Mucosa of gallbladder (tissue), 1 donor: Measurements from ENCODE around the gene RFTN1. TPM values are rescaled to one million over a fixed set of nuclear protein-coding genes. Genes with fewer than 3 reads are reported as not detected.

Source experiments
- DNase-seq: peaks from one replicate; pipeline ENCODE4 v3.0.0-alpha.2; 2020; ENCODE audit warnings: low spot score
- total RNA-seq: library from RNA; stranded (reverse); gene quantifications from one replicate; pipeline ENCODE4 v1.2.1, GENCODE V29; 2021
- donor health status: DM: no; HTN: no; CAD: no.

RFTN1 gene
- total RNA-seq, 1 donor from 2014 or later = 11.4 TPM

DNA sequence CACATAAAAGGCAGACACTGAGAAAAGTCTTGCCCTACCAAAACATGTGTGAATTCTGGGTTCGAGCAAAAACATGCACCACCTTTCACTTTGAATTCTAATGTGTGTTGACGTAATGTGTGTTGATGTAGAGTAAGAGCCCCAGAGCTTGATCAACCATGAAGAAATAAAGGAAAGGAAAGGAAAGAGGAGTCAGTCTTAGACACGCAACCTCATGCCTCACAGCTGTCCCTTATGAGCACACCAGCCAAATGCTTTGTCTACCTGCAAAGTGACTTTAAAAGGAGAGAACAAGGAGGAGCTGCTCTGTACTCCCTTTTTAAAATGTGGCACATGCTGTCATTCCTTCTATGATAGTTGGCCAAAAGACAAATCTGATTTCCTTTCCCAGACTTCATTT lies 80.8 kb downstream of the RFTN1 start:
- DNase-seq = no peak

DNA sequence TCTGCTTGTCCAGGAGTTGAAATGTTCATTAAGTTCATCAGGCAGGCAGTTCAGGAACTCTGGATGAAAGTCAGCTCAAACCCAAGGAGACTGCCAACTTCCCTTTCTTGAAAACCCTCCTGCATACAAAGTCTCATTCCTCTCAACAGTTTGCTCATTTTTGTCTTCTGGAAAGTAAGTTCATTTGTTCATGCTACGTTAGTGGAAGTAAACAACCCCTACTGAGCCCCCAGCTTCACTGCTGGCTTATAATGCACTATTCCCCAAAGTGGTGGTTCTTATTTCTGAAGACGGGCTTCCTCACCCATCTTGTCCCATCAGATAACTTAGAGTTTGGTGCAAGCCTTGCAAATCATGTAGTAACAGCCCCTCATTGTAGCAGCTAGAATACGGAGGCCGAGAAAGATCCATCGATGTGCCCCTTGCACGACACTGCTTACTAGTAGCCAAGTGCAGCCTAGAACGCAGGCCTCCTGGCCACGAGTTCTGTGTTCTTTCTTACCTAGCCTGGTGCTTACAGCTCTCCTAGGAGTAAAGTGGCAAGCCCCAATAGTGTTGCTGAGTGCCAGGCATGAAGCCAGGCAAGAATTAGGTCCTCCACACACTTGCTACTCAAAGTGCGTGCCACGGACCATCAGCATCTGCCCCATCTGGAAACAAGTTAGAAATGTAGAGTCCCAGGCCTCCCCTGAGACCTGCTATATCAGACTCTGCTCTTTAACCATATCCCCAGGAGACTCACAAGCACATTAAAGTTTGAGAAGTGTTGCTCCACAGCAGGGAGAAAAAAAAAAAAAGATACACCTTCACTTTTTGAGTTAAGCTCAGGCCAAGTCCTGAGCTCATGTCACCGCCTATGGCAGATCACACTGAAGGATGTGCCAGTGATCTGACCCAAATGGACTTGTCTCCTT lies 82.5 kb downstream of the RFTN1 start:
- no peak for DNase-seq

DNA sequence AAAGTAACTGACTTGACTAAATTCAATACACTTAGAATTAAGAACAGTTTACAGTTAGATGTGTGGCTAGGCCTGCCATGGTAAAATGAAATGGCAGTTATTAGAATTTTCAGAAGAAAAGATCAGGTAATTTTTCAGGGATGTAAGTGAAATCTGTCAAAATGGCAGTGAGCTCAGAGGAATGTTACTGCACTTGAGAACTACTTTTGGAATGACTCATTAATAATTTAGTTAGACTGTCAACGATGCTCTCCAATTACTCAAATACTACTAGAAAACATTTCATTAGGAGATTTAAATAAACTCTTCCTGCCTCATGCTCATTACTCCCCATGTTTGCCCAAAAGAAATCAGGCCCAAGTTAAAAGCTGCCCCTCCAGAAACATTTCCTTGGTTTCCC lies 84.4 kb downstream of the RFTN1 start:
- DNase-seq = no peak

DNA sequence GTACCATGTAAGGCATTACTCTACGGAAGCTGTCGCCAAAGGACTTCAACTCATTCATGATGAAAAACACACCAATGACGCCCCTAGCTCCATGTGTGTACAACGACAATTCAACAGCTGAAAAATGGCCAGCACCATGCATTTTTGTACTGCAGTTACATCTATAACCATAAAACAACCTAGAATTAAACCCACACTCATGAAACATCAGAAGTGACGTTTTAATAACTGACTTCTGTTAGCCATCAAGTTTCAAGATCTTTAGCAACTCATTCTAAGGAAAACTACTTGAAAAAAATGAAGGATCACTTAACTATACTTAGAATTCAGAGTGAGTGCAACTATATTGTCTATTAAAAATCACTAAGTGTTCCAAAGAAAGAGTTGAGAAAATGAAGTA lies 84.9 kb downstream of the RFTN1 start:
- DNase-seq = no peak

DNA sequence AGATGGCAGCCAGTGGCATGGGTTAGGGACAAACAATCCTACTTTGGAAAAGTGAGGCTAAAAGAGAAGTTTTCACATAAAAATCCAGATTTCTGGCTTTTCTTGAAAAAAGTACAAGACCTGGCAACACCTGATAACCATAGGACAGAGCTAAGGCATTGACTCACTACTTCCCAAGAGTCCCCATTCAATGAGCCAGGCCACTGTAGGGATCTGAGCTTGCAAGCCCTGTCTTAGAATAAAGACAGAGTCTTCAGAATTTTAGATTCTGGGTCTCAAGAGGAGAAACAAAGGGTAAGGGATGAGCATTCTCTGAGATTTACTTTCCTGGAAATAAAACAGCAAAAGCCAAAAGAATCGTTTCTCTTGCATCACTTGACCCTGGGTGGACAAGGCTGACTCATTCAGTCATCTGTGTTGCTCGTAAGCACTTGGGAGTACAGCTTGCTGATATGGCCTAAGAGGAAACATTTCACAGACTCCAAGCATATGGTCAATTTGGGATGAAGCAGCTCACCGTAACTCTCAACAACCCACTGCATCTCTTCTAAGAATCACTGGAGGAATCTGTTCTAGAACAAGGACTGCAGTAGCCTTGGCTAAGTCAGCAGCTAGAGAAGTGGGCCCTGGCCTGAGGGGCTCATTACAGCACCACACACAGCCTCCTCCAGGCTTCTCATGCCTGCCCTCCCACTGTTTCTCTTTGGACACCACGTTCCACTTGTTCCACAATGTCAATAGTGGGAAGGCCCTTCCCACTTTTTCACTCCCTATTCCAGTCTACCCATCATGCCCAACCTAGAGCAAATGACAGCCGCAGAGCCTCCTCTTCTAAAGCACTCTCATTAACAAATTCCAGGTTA lies 86.2 kb downstream of the RFTN1 start:
- DNase-seq = peak; percentile 40

DNA sequence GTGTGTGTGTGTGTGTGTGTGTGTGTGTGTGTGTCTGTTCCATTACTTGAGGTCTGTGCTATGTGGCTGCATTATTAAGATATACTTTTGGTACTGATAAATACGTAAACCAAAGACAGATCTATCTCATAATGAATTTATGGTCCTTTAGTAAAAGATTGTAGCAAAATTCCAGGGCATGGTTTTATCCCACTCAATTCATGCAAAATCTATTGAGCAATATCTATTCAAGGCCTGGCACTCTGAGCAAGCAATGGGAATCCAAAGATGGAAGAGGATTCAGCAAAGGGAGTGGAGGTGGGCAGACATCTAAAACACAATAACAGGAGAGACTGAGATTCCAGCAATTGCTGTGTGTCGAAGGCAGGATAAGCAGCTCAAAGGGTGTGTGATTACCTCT lies 86.8 kb downstream of the RFTN1 start:
- no peak for DNase-seq

DNA sequence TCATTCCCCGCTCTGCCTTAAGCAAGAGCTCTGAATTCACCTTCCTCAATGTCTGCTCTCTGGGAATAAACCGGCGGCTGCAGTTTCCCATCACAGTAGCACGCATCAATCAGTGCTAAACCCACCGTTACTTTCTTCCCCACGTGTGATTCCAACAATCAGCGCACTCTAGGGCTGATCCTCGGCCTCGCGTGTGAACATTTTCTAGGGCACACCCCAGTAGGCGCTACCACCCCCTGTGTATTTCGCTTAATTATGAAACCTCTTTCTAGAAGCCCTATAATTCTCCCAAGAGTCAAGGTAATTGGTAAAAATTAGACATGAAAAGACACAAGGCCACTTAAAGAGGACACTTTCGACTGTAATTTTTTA lies 87.5 kb downstream of the RFTN1 start:
- no peak for DNase-seq

DNA sequence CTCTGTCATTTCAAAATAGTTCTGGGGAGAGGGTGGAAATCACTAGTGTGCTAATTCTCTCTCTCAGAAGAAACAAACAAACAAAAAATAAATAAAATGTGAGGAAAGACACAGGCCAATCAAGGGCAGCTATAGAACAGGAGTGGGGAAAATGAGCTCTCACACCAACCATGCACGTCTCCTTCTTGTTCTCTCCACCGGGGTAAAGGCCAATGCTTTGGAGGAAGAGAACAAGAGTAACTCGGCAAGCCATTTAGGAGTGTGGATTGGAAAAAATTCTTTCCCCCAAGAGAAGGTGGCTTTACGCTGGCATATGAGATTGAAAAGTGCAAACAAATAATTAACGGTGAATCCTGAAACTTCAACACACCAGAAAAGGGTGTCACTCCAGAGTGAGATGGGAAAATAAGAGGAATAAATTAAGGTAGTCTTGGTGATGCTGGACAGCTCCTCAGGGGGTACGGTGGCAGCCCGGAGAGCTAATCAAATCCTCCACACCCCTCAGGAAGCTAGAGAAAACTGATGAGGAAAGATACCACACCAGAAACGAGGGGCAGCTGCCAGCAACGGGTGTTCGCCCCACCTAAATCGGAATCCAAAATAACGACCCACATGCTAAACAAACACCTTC lies 88.0 kb downstream of the RFTN1 start:
- no peak for DNase-seq

DNA sequence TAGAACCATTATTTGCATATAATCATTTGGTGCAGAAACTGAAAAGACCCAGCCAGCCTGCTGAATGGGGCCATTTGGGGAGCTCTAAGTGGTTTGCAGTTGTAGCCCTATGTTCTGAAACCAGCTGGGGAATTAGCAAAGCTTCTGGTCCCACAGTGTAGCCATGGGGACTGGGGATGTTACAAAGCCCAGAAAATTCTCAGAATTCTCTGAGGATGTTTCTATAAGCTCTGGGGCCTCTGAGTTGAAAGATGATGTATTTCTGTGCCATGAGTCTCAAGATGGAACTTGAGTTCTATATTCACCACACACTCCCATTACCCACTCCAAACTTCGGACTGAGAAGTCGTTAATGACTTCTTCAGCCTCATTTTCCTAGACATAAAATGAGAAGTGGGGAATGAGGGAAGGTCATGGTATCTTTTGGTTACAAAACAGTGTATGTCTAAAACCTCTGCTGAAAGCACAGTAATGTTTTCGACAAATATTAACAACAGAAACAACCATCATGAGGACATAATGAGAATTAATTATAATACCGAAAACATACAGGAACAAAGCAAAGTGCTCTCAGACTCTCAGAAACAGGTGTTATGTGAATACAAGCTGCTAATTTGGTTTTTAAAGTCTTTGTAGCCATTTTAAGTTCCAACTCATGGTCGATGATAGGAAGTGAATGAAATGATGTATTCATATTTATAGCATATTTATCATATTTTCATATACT lies 89.4 kb downstream of the RFTN1 start:
- DNase-seq = no peak

DNA sequence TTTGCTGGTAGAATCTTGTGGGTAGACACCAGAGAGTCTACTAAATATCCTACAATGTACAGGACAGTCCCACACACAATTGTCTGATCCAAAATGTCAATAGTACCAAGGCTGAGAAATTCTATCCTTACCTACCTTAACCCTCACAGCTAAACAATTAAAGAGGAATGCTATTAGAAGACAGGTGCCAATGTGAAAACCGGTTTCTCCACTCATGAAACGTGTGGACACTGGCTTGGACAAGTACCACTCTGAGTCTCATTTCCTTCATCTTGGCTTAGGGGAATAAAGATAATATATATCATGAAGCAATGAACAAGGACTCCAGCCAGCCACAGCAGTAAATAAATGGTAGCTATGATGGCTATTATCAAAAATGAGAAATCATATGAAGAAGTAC lies 90.2 kb downstream of the RFTN1 start:
- DNase-seq = no peak

DNA sequence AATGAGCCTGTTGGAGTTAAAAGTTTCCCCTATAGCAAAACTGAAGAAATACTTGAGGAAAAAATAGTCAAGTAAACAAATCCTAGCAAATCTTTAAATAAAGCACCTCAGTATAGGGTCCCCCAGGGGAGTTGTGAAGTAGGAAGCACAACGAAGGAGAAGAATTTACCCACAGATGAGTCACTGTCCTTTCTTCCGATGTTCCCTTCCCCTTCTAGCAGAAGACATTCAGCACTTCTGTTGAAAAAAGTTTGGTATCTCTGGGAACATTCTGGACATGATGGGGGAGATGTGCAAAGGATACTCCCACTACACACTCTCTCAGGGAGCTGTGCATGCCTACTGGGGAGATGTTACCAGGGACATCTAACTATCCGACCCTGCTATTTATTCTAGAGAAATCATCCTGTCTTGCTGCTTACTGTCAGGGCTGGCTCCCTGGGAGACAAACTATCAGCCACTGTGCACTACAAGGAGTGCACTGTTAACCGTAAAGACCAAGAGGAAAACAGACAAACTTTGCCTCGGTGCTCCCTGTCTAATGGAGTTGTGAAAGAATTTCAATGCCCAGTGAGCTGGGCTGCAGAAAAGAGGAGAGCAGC lies 93.8 kb downstream of the RFTN1 start:
- no peak for DNase-seq

DNA sequence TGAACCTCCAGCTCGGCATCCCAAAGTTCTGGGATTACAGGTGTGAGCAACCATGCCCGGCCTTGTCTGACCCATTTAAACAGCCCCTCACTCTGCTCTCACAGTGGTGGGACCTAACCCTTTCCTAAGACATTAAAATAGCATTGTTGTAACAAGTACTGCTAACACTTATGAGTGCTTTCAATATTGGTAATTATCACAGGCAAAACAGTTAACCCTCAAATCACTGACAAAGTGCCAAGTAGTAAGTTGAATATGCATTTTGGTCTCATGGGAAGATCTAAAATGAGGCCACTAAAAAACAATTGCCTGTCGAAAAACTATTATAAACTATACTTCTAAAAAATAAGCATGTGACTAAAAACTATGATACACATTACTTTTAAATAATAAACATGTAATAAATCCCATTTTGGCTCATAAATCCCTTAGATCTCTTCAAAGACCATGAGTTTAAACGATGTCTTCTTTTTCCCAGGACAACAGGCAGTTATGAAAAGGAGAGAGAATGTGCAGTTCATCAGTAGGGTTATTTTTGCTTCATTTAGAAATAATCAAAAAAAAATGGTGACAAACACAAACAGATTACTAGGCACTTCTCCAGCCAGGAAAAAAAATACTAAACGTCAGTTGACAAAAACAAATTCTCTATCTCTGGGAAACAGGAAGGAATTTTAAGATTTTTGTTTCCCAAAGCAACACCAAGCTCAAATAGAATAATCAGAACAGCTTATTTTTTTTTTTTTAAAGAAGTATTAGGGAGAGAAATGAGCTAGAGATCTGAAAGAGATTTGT lies 95.4 kb downstream of the RFTN1 start:
- no peak for DNase-seq

DNA sequence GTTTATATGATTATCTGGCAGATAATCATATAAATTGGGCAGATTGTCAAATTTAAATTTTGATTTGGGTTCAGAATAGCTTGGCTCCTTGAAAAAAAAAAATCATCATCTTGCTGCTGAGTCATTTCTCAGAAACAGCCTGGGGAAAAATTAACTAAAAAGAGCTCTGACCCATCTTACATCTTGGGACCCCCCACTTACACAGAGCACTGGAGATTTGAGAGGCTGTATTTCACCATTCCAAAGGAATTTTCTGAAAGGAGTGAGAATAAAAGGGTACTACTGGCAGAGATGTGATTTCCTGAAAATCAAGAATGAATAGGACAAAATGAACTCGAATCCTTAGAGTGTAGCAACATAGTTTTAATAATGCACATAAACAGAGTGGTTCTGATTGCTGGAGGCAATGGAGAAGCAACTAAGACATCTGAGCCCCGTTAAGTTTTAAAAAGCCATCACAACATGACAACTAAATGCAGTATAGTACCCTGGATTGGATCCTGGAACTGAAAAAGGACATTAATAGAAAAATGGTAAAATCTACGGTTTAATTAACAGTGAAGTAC lies 97.5 kb downstream of the RFTN1 start:
- no peak for DNase-seq

DNA sequence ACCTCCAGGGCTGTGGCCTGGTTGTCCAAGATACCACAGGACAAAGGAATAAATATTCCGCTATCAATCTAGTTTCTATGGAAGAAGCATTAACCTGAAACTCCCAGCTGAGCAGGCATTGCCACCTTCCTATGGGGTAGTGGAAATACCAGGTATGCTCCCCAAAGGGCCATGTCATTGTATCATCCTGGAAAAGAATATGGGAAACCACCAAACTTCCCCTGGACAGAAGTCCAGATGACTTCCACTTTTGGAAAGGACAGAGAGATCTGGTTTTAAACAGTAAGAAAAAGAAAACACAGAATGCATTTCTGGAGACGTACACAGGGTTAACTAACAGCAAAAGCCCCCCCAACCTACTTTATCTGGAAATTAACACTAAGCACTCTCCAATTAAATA lies 100.2 kb downstream of the RFTN1 start:
- no peak for DNase-seq

DNA sequence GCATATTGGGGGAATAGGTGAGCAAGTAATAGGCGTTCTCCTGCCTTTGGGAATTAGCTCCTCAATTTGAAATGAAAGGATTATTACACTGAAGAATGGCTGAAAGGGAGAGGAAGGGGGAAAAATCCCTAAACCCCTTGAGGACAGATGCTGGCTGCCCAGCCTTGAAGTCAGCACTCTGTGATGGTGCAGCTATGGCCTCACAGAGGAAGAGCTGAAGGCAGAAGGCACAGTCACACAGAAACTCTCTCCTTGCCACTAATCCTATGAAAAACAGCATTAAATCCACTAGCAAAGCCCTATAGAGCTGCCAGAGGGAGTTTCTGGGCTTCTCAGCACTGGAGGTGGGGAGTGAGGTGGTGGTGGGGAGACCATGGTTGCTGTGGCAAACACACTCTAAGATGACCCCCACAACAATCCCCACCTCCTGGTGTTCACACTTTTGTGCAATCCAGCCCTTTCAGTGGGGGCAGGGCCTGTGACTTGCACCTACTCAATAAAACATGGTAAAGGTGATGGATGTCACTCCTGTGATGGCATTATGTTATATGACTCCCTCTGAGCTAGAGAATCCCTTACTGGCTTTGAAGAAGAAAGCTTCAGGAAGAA lies 101.2 kb downstream of the RFTN1 start:
- DNase-seq = no peak

DNA sequence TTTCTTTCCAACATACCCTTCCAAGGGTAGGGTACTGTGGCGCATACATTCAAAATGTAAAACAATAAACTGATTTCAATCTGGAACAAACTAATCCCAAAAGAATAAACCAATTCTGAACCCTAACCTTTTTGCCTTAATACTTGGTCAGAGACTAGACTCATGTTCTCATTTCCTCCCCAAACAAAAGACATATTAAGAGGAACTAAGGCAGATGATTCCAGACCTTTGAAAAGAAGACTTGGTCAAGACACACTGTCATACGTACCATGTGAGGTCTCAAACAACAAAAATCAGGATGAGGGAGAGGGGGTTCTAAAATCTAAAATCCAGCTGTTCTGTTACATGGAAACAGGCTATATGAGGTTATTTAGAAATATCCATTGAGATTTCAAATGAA lies 102.1 kb downstream of the RFTN1 start:
- DNase-seq = no peak

DNA sequence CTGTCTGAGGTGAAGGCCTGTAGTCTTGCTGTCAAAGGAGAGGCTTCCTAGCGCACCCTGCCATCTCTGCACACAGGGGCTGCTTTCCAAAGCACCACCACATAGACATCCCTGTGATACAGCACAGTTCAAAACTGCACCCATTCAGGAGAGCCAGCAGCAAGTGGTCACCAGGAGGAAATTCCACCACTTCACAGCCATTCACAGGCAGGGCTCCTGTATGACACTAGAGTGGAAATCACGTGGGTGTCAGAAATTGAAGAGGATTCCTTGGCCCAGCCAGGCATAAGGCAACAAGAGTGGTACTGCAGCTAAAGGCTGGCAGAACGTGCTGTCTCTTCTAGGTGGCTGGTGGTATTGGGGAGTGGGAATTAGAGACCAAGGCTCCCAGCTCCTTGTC lies 102.8 kb downstream of the RFTN1 start:
- DNase-seq = no peak

DNA sequence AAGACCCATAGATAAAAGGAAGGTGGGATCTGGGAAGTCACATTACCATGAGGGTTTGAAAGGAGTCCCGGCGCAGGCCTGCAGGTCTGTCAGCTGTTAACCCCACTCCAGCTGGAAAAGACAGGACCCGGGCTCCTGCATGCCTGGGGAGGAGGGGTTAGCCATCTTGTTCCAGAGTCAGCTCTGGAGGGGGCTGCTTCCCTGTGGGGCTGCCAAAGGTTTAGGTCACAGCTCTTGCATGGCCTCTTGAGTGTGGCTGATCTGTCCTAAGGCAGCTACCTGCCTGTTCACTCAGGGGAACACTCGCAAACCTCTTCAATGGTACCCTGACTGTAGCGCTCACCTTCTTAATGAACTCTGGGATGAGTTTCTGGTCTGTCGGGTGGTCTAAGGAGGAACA lies 104.5 kb downstream of the RFTN1 start:
- no peak for DNase-seq

DNA sequence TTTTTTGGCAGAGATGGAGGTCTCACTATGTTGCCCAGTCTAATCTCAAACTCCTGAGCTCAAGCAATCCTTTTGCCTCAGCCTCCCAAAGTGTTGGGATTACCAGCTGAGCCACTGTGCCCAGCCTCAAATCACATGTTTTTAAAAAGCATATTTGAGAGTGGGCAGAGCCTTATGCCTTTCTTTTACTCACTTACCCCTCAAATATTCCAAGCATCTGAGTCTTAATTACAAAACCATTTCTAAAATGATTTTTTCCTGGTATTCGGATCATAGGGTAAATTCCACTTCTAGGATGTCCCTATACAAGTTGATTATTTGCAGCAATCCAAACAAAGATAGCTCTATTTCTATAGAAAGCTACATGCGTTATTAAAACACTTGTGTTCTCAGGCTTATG lies 106.1 kb downstream of the RFTN1 start:
- DNase-seq = no peak

DNA sequence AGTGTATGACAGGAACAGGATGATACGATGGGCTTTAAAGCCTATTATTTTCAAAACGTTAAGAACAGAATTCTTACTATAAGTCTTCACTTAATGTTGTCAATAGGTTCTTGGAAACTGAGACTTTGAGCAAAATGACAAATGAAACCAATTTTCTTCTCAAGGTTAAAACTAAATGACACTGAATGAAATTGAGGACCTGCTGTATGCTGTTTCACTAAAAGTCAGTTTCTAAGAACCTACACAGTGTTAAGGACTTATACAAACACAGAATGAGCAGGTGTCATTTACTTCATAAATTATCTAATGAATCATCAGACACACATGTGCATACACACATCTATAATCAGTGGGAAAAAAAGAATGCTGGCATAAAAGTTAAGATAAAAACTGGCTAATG lies 106.9 kb downstream of the RFTN1 start:
- no peak for DNase-seq
